ENCODE measurements around the gene CCDC127. TPM values are rescaled to one million over a fixed set of nuclear protein-coding genes. Genes with fewer than 3 reads are reported as not detected.
"Not testable (repeated sequence)": the region's sequence is repeated elsewhere in the genome, so short reads cannot be mapped to it uniquely, and the experiment has no call there.

The CCDC127 gene
- total RNA-seq, 1 donor from 2014 or later: 8.8 TPM

DNA sequence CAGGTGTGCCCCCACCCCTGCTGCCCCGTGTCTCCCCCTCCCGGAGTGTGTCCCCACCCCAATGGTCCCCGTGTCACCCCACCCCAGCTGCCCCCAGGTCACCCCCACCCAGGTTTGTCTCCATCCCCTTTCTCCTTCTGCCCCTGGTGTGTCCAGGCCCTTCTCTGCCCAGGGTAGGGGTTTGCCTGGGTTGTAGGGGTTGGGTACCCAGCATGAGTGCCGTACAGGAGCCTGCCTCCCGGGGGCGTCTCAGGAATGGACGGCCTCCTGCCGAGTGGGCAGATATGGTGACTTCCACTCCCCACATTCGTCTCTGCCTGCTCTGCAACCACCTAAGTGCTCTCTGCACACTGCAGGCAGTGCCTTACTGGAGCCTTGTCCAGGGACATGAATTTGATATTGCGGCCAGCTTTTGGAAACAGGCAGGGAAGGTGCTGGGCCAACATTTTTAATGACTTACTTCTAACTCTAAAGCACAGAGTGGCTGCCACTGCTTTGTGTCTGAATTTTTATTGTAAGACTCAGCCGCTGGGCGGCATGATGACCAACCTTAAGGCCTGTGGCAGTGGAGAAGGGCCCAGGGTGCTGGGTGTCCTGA lies 20.0 kb downstream of the CCDC127 start:
- FAIRE-seq (no peak), DNase-seq (ENCODE audit: low read depth) (no peak)
- Histone ChIP-seq H3K36me3 (ENCODE audit: insufficient read depth, low read length) (no peaks in the 10 kb centered on the region), H3K27me3 (ENCODE audit: insufficient read depth, low read length) (no peaks in the 10 kb centered on the region), H3K4me2 (ENCODE audit: low read length) (no peak overlapping the region), H2AFZ (ENCODE audit: low read depth, low read length) (no peak overlapping the region), H3K9ac (ENCODE audit: low read length) (no peak overlapping the region), H4K20me1 (ENCODE audit: insufficient read depth, low read length) (peaks cover 25% of the 10 kb centered on the region), H3K4me1 (ENCODE audit: insufficient read depth, low read length) (no peaks in the 10 kb centered on the region), H3K4me3 (ENCODE audit: insufficient read depth, low read depth, low read length) (no peak overlapping the region), H3K9me3 (ENCODE audit: insufficient read depth, low read depth, low read length) (no peaks in the 10 kb centered on the region), H3K27ac (ENCODE audit: low read depth, low read length) (no peak overlapping the region), H3K79me2 (ENCODE audit: insufficient read depth, low read length) (peaks cover 3% of the 10 kb centered on the region)
- no peak overlapping the region for H3K4me3 Mint-ChIP-seq (ENCODE audit: unreplicated experiment)
- TF ChIP-seq, protein P1, sequence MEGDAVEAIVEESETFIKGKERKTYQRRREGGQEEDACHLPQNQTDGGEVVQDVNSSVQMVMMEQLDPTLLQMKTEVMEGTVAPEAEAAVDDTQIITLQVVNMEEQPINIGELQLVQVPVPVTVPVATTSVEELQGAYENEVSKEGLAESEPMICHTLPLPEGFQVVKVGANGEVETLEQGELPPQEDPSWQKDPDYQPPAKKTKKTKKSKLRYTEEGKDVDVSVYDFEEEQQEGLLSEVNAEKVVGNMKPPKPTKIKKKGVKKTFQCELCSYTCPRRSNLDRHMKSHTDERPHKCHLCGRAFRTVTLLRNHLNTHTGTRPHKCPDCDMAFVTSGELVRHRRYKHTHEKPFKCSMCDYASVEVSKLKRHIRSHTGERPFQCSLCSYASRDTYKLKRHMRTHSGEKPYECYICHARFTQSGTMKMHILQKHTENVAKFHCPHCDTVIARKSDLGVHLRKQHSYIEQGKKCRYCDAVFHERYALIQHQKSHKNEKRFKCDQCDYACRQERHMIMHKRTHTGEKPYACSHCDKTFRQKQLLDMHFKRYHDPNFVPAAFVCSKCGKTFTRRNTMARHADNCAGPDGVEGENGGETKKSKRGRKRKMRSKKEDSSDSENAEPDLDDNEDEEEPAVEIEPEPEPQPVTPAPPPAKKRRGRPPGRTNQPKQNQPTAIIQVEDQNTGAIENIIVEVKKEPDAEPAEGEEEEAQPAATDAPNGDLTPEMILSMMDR (IDR thresholded peaks at IDR 0.05; ENCODE audit: insufficient read depth, low read depth, low read length): no peak
- no peak for TF ChIP-seq EZH2 (IDR thresholded peaks at IDR 0.05; ENCODE audit: insufficient read depth, low read length)
- H3K9me3 Mint-ChIP-seq (ENCODE audit: unreplicated experiment): peaks cover 2% of the 10 kb centered on the region
- peaks cover 6% of the 10 kb centered on the region for H3K36me3 Mint-ChIP-seq (ENCODE audit: low read depth, unreplicated experiment)
- H3K4me1 Mint-ChIP-seq (ENCODE audit: low read depth, unreplicated experiment): peaks cover 11% of the 10 kb centered on the region
- no peak overlapping the region for H3K27ac Mint-ChIP-seq (ENCODE audit: unreplicated experiment)
- H3K27me3 Mint-ChIP-seq (ENCODE audit: low read depth, unreplicated experiment): peaks cover 1% of the 10 kb centered on the region

DNA sequence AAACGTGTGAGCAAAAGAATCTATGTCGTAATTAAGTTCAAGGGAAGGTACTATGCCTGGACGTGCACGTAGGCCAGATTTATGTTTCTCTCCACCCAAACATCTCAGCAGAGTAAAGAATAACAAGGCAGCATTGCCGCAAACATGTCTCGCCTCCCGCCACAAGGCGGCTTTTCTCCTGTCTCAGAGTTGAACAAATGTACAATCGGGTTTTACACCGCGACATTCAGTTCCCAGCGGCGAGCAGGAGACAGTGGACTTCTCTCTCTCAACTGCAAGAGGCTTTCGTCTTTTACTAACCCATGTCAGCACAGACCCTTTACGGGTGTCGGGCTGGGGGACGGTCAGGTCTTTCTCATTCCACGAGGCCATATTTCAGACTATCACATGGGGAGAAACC lies 20.9 kb downstream of the CCDC127 start:
- H3K4me1 ChIP-seq (ENCODE audit: insufficient read depth, low read length); H3K36me3 ChIP-seq (ENCODE audit: insufficient read depth, low read length); H3K9me3 ChIP-seq (ENCODE audit: insufficient read depth, low read depth, low read length); H3K9ac ChIP-seq (ENCODE audit: low read length); DNase-seq (ENCODE audit: low read depth); H3K27me3 Mint-ChIP-seq (ENCODE audit: low read depth, unreplicated experiment); H3K27ac ChIP-seq (ENCODE audit: low read depth, low read length); H3K79me2 ChIP-seq (ENCODE audit: insufficient read depth, low read length); H3K4me3 ChIP-seq (ENCODE audit: insufficient read depth, low read depth, low read length); H3K36me3 Mint-ChIP-seq (ENCODE audit: low read depth, unreplicated experiment); H3K27me3 ChIP-seq (ENCODE audit: insufficient read depth, low read length); FAIRE-seq; H3K9me3 Mint-ChIP-seq (ENCODE audit: unreplicated experiment); H3K4me3 Mint-ChIP-seq (ENCODE audit: unreplicated experiment); H3K27ac Mint-ChIP-seq (ENCODE audit: unreplicated experiment): not testable (repeated sequence)
- TF ChIP-seq, protein P1 (IDR thresholded peaks at IDR 0.05; ENCODE audit: insufficient read depth, low read depth, low read length): peak; percentile 17
- peaks cover 25% of the 10 kb centered on the region for H4K20me1 ChIP-seq (ENCODE audit: insufficient read depth, low read length)
- H2AFZ ChIP-seq (ENCODE audit: low read depth, low read length): peak overlapping the region; percentile 34
- peaks cover 11% of the 10 kb centered on the region for H3K4me1 Mint-ChIP-seq (ENCODE audit: low read depth, unreplicated experiment)
- peak overlapping the region; percentile 72 for H3K4me2 ChIP-seq (ENCODE audit: low read length)

DNA sequence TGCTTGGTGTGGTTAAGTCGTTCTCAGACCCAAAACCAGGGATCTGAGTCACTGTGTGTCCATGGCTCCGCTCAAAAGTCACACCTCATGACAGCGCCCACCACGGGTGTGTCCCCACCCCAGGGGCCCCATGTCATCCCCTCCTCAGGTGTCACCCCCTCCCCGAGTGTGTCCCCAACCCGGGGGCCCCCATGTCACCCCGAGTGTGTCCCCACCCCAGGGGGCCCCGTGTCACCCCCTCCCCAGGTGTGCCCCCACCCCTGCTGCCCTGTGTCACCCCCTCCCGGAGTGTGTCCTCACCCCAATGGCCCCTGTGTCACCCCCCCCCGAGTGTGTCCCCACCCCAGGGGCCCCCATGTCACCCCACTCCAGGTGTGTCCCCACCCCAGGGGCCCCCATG lies 21.6 kb downstream of the CCDC127 start:
- Mint-ChIP-seq H3K27ac (ENCODE audit: unreplicated experiment) (peak overlapping the region; percentile 2), H3K9me3 (ENCODE audit: unreplicated experiment) (peaks cover 2% of the 10 kb centered on the region), H3K27me3 (ENCODE audit: low read depth, unreplicated experiment) (peaks cover 1% of the 10 kb centered on the region), H3K36me3 (ENCODE audit: low read depth, unreplicated experiment) (peaks cover 7% of the 10 kb centered on the region), H3K4me3 (ENCODE audit: unreplicated experiment) (no peak overlapping the region), H3K4me1 (ENCODE audit: low read depth, unreplicated experiment) (peaks cover 7% of the 10 kb centered on the region)
- Histone ChIP-seq H2AFZ (ENCODE audit: low read depth, low read length) (no peak overlapping the region), H3K4me2 (ENCODE audit: low read length) (no peak overlapping the region), H4K20me1 (ENCODE audit: insufficient read depth, low read length) (peaks cover 19% of the 10 kb centered on the region), H3K79me2 (ENCODE audit: insufficient read depth, low read length) (peaks cover 3% of the 10 kb centered on the region), H3K9me3 (ENCODE audit: insufficient read depth, low read depth, low read length) (no peaks in the 10 kb centered on the region), H3K36me3 (ENCODE audit: insufficient read depth, low read length) (no peaks in the 10 kb centered on the region), H3K27me3 (ENCODE audit: insufficient read depth, low read length) (peaks cover 7% of the 10 kb centered on the region), H3K4me3 (ENCODE audit: insufficient read depth, low read depth, low read length) (no peak overlapping the region), H3K4me1 (ENCODE audit: insufficient read depth, low read length) (peaks cover 3% of the 10 kb centered on the region), H3K27ac (ENCODE audit: low read depth, low read length) (no peak overlapping the region), H3K9ac (ENCODE audit: low read length) (no peak overlapping the region)
- DNase-seq (ENCODE audit: low read depth) (no peak), FAIRE-seq (no peak)
- no peak for TF ChIP-seq EZH2 (IDR thresholded peaks at IDR 0.05; ENCODE audit: insufficient read depth, low read length)
- TF ChIP-seq, protein P1 (IDR thresholded peaks at IDR 0.05; ENCODE audit: insufficient read depth, low read depth, low read length): no peak
